CD4-positive, alpha-beta T cell treated with Interferon alpha-2 for 1 hour (primary cell): ENCODE measurements around the gene PPM1B.

Source experiments
- DNase-seq, 2 donors: peaks; one replicate each; pipeline ENCODE4 v3.0.0-alpha.2; 2020 to 2022

The PPM1B gene

GRCh38 chr2:44267269-44267795 lies 98.7 kb downstream of the PPM1B start:
- no peak for DNase-seq

- DNase-seq: no peak
These were observed 99.3 kb downstream of the PPM1B start for GRCh38 chr2:44267796-44268648.

- no peak for DNase-seq
These were observed 101.2 kb downstream of the PPM1B start for GRCh38 chr2:44269831-44270230.

- DNase-seq: no peak
These were observed 102.6 kb downstream of the PPM1B start for GRCh38 chr2:44271296-44271695.

- no peak for DNase-seq
These were observed 104.4 kb downstream of the PPM1B start for GRCh38 chr2:44273076-44273475.

GRCh38 chr2:44273596-44273995 lies 104.9 kb downstream of the PPM1B start:
- DNase-seq: no peak

- no peak for DNase-seq
These were observed 107.2 kb downstream of the PPM1B start for GRCh38 chr2:44275927-44276303.

GRCh38 chr2:44277541-44277940 lies 108.9 kb downstream of the PPM1B start:
- no peak for DNase-seq

- DNase-seq: no peak
These were observed 112.2 kb downstream of the PPM1B start for GRCh38 chr2:44280869-44281268.
